Smooth muscle cell (in vitro differentiated cells): ENCODE measurements around the gene KRTAP5-7. TPM values are rescaled to one million over a fixed set of nuclear protein-coding genes. Genes with fewer than 3 reads are reported as not detected.
"Not testable (repeated sequence)": the region's sequence is repeated elsewhere in the genome, so short reads cannot be mapped to it uniquely, and the experiment has no call there.

Experiments used
- DNase-seq: peaks from one replicate; lab custom pipeline; 2025; ENCODE audit not compliant: unreplicated experiment; lab: John Stamatoyannopoulos, UW
- H2AFZ ChIP-seq: fragments of 200-600 bp; sonication (generic); 2 replicates; pipeline ENCODE4 v1.6.0; 2016; ENCODE audit warnings: antibody characterized with exemption, low read depth, mild to moderate bottlenecking
- H3F3A ChIP-seq: fragments of 200-600 bp; sonication (generic); 2 replicates; pipeline ENCODE4 v1.6.0; 2017; ENCODE audit warnings: antibody characterized with exemption, low read depth
- H3K27ac ChIP-seq: fragments of 200-600 bp; sonication (generic); 2 replicates; pipeline ENCODE4 v1.5.1; 2016; ENCODE audit warnings: low read depth, mild to moderate bottlenecking
- H3K27me3 ChIP-seq: fragments of 200-600 bp; sonication (generic); 2 replicates; pipeline ENCODE4 v1.6.1; 2016; ENCODE audit warnings: low read depth, mild to moderate bottlenecking
- H3K36me3 ChIP-seq: fragments of 200-600 bp; sonication (generic); 2 replicates; pipeline ENCODE4 v1.5.1; 2016; ENCODE audit warnings: low read depth
- H3K4me1 ChIP-seq: fragments of 200-600 bp; sonication (generic); 2 replicates; pipeline ENCODE4 v1.5.1; 2016; ENCODE audit warnings: low read depth
- H3K4me2 ChIP-seq: fragments of 200-600 bp; sonication (generic); 2 replicates; pipeline ENCODE4 v1.6.0; 2016; ENCODE audit warnings: mild to moderate bottlenecking
- H3K4me3 ChIP-seq: fragments of 200-600 bp; sonication (generic); 2 replicates; pipeline ENCODE4 v1.5.1; 2016; ENCODE audit warnings: mild to moderate bottlenecking
- H3K79me2 ChIP-seq: fragments of 200-600 bp; sonication (generic); 2 replicates; pipeline ENCODE4 v1.6.0; 2016; ENCODE audit warnings: low read depth, mild to moderate bottlenecking
- H3K9ac ChIP-seq: fragments of 200-600 bp; sonication (generic); 2 replicates; pipeline ENCODE4 v1.6.0; 2016; ENCODE audit warnings: low read depth
- H3K9me3 ChIP-seq: fragments of 200-600 bp; sonication (generic); replicated peaks from 2 replicates; pipeline ENCODE4 v1.5.1; 2016; ENCODE audit warnings: low read depth
- H4K20me1 ChIP-seq: fragments of 200-600 bp; sonication (generic); 2 replicates; pipeline ENCODE4 v1.6.0; 2016; ENCODE audit warnings: low read depth
- WGBS: methylation state at CpG from one replicate; pipeline ENCODE4 v1.1.7; 2016; ENCODE audit warnings: low lambda C conversion rate; 5-methylcytosine and 5-hydroxymethylcytosine counted together
- polyA plus RNA-seq: library from polyadenylated mRNA; unstranded; fragments of >200 nt; fragmentation: Nextera tagmentation; extraction: Ambion mirVana; gene quantifications from 2 replicates; pipeline ENCODE4 v1.2.1, GENCODE V29; 2016
- total RNA-seq: library from RNA; depleted of rRNA; stranded (reverse); fragments of >200 nt; gene quantifications from 2 replicates; pipeline ENCODE4 v1.2.3, GENCODE V29; 2014
- TF ChIP-seq, protein P1 (sequence below): fragments of 200-600 bp; sonication (generic); IDR thresholded peaks from 2 replicates; pipeline ENCODE4 v1.5.1; 2017; ENCODE audit warnings: borderline replicate concordance, mild to moderate bottlenecking, antibody characterized with exemption; ENCODE audit not compliant: insufficient read depth, poor library complexity, severe bottlenecking

KRTAP5-7 gene
- total and polyA plus RNA-seq, 2 experiments from 2014 or later = not detected

GRCh38 chr11:71527576-71528210 is 626 bp downstream of the KRTAP5-7 start:
- Histone ChIP-seq H3K4me1 (no peaks in the 10 kb centered on the region), H3K4me3 (no peak overlapping the region), H3K27me3 (no peaks in the 10 kb centered on the region), H3F3A (no peaks in the 10 kb centered on the region), H3K9me3 (no peaks in the 10 kb centered on the region), H2AFZ (no peak overlapping the region), H3K4me2 (no peak overlapping the region), H4K20me1 (no peaks in the 10 kb centered on the region), H3K36me3 (no peaks in the 10 kb centered on the region), H3K27ac (no peak overlapping the region), H3K79me2 (no peaks in the 10 kb centered on the region), H3K9ac (no peak overlapping the region)
- no peak for DNase-seq
- WGBS = 88% methylated on average over 6 of the region's 6 CpGs
- TF ChIP-seq, protein P1, sequence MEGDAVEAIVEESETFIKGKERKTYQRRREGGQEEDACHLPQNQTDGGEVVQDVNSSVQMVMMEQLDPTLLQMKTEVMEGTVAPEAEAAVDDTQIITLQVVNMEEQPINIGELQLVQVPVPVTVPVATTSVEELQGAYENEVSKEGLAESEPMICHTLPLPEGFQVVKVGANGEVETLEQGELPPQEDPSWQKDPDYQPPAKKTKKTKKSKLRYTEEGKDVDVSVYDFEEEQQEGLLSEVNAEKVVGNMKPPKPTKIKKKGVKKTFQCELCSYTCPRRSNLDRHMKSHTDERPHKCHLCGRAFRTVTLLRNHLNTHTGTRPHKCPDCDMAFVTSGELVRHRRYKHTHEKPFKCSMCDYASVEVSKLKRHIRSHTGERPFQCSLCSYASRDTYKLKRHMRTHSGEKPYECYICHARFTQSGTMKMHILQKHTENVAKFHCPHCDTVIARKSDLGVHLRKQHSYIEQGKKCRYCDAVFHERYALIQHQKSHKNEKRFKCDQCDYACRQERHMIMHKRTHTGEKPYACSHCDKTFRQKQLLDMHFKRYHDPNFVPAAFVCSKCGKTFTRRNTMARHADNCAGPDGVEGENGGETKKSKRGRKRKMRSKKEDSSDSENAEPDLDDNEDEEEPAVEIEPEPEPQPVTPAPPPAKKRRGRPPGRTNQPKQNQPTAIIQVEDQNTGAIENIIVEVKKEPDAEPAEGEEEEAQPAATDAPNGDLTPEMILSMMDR = no peak

DNA sequence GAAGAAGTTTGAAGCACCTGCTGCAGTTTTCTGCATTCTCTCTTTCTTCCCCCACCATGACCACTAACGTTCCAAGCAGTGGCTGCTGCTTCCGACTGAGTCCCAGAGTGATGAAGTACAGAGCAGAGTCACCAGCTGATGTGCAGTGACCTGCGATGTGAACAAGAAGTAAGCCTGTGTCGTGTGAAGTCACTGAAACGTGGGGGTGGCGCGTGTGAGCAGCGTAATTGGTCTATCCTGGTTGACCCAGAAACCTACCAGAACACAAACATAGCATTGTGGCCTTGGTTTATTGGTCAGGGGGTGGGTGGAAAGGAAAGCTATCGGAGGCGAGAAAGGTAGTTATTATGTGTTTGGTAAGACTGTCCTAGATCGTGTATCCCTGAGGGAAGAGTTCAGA is 3.5 kb downstream of the KRTAP5-7 start:
- no peak for DNase-seq
- TF ChIP-seq, protein P1 = no peak
- no peaks in the 10 kb centered on the region for H3K27me3 ChIP-seq
- no peaks in the 10 kb centered on the region for H4K20me1 ChIP-seq
- H3K79me2 ChIP-seq = no peaks in the 10 kb centered on the region
- H3K9me3 ChIP-seq = no peaks in the 10 kb centered on the region
- no peak overlapping the region for H3K9ac ChIP-seq
- no peak overlapping the region for H3K4me2 ChIP-seq
- no peaks in the 10 kb centered on the region for H3F3A ChIP-seq
- WGBS = 90% methylated on average over 11 of the region's 11 CpGs
- no peak overlapping the region for H3K27ac ChIP-seq
- no peak overlapping the region for H3K4me3 ChIP-seq
- no peak overlapping the region for H2AFZ ChIP-seq
- H3K4me1 ChIP-seq = no peaks in the 10 kb centered on the region
- no peaks in the 10 kb centered on the region for H3K36me3 ChIP-seq

DNA sequence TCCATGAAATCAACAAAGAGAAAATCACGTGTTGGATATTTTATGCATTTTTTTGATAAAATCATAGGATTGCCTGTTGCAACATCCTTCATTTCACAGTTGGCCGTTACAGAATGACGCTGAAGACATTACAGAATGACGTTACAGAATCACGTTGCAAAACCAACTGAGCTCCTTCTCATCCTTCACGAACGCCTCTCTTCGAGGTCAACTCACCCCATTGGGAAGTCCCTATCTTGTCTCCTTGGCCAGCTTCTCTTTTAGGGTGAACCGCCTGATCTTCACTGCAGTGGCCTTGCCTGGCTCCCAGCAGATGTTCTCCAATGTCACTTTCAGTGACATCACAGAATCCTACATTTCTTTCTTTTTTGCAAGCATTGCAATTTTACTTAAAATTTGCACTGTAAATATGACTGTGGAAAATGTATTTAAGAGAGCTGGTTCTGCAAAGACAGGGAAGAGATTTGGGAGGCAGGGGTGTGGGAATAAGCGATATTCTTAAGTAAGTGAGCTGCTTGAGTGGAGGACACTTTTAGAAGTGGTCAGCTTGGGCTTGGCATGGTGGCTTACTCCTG is 5.1 kb downstream of the KRTAP5-7 start:
- WGBS = 80% methylated on average over 10 of the region's 10 CpGs
- H3K27ac ChIP-seq = no peak overlapping the region
- no peak overlapping the region for H2AFZ ChIP-seq
- no peaks in the 10 kb centered on the region for H3K36me3 ChIP-seq
- H3K9me3 ChIP-seq = no peaks in the 10 kb centered on the region
- no peaks in the 10 kb centered on the region for H3K79me2 ChIP-seq
- H3F3A ChIP-seq = no peaks in the 10 kb centered on the region
- no peak overlapping the region for H3K4me3 ChIP-seq
- H4K20me1 ChIP-seq = no peaks in the 10 kb centered on the region
- no peaks in the 10 kb centered on the region for H3K27me3 ChIP-seq
- DNase-seq = no peak
- TF ChIP-seq, protein P1 = no peak
- H3K4me1 ChIP-seq = no peaks in the 10 kb centered on the region
- H3K4me2 ChIP-seq = no peak overlapping the region
- no peak overlapping the region for H3K9ac ChIP-seq

GRCh38 chr11:71534711-71535608 is 7.9 kb downstream of the KRTAP5-7 start:
- DNase-seq, H3K9me3 ChIP-seq, H3K9ac ChIP-seq, H3K27me3 ChIP-seq, H3K36me3 ChIP-seq, H3F3A ChIP-seq, H3K79me2 ChIP-seq, H4K20me1 ChIP-seq, H3K27ac ChIP-seq, H3K4me3 ChIP-seq, H3K4me2 ChIP-seq, H3K4me1 ChIP-seq: not testable (repeated sequence)
- H2AFZ ChIP-seq = peak overlapping the region; percentile 66
- WGBS = 68% methylated on average over 17 of the region's 17 CpGs
